Measurements from ENCODE around the gene ARL4A.

DNA sequence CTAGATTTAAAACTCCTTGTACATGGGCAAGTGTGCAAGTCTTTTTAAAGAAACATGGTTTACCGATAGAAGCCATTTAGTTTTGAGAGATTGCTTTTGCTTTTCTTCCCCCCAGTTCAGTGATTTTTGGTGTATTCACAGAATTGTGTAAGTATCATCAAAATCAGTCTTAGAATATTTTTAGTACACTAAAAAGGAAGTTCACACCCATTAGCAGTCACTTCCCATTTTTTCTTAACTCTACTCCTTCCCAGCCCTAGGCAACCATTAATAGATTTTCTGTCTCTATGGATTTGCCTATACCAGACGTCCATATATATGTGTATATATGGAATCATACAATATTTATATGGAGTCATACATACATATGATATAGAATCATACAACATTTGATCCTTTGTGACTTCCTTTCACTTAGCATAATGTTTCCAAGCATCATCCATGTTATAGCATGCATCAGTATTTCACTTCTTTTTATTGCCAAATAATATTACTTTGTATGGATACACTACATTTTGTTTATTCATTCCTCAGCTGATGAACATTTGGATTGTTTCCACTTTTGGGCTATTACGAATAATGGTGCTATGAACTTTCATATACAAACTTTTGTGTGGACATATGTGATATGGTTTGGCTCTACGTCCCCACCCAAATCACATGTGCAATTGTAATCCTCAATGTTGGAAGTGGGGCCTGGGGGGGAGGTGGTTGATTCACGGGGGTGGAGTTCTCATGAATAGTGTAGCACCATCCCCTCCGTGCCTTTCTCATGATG, 16.5 kb upstream of the ARL4A start:
- no peak for TF ChIP-seq JUND (IDR thresholded peaks at IDR 0.05; ENCODE audit: low read length)
- TF ChIP-seq KDM1A (IDR thresholded peaks at IDR 0.05; ENCODE audit: borderline replicate concordance, low read length) = no peak
- TF ChIP-seq, protein P1, sequence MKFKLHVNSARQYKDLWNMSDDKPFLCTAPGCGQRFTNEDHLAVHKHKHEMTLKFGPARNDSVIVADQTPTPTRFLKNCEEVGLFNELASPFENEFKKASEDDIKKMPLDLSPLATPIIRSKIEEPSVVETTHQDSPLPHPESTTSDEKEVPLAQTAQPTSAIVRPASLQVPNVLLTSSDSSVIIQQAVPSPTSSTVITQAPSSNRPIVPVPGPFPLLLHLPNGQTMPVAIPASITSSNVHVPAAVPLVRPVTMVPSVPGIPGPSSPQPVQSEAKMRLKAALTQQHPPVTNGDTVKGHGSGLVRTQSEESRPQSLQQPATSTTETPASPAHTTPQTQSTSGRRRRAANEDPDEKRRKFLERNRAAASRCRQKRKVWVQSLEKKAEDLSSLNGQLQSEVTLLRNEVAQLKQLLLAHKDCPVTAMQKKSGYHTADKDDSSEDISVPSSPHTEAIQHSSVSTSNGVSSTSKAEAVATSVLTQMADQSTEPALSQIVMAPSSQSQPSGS (IDR thresholded peaks at IDR 0.05; ENCODE audit: low read length) = no peak
- TF ChIP-seq, protein P2, sequence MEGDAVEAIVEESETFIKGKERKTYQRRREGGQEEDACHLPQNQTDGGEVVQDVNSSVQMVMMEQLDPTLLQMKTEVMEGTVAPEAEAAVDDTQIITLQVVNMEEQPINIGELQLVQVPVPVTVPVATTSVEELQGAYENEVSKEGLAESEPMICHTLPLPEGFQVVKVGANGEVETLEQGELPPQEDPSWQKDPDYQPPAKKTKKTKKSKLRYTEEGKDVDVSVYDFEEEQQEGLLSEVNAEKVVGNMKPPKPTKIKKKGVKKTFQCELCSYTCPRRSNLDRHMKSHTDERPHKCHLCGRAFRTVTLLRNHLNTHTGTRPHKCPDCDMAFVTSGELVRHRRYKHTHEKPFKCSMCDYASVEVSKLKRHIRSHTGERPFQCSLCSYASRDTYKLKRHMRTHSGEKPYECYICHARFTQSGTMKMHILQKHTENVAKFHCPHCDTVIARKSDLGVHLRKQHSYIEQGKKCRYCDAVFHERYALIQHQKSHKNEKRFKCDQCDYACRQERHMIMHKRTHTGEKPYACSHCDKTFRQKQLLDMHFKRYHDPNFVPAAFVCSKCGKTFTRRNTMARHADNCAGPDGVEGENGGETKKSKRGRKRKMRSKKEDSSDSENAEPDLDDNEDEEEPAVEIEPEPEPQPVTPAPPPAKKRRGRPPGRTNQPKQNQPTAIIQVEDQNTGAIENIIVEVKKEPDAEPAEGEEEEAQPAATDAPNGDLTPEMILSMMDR (IDR thresholded peaks at IDR 0.05; ENCODE audit: control extremely low read depth in 1 of 3, insufficient read depth in 1 of 3, low read depth in 1 of 3, low read length in 3 of 3) = no peak
- TF ChIP-seq EZH2 (IDR thresholded peaks at IDR 0.05; ENCODE audit: low read depth, low read length, severe bottlenecking) = no peak

All from H1 (cell line).